ENCODE data around the gene NHEJ1. TPM values are rescaled to one million over a fixed set of nuclear protein-coding genes. Genes with fewer than 3 reads are reported as not detected.

The NHEJ1 gene
- total RNA-seq, 1 experiment from 2014 or later, result 16.4 TPM

GRCh38 chr2:219058541-219059374 lies 101.9 kb downstream of the NHEJ1 start:
- Histone ChIP-seq H3K4me3 (replicated peaks in 1 of 2; ENCODE audit: low read depth in 1 of 2, low read length in 2 of 2) (no peak overlapping the region), H3K9ac (ENCODE audit: low read length) (no peak overlapping the region), H3K36me3 (ENCODE audit: control insufficient read depth in 1 of 2, insufficient read depth in 2 of 2, low read length in 2 of 2) (no peaks in the 10 kb centered on the region), H2AFZ (ENCODE audit: low read depth, low read length, poor library complexity, severe bottlenecking) (no peak overlapping the region), H3K79me2 (ENCODE audit: insufficient read depth, low read length) (no peaks in the 10 kb centered on the region), H3K27ac (ENCODE audit: low read depth, low read length) (no peak overlapping the region), H4K20me1 (ENCODE audit: insufficient read depth) (no peaks in the 10 kb centered on the region), H3K27me3 (ENCODE audit: insufficient read depth, low read length) (peaks cover 16% of the 10 kb centered on the region; the same call in 1 of the 2 replicates), H3K4me1 (ENCODE audit: control insufficient read depth in 1 of 2, insufficient read depth in 2 of 2, low read length in 2 of 2) (no peaks in the 10 kb centered on the region), H3K4me2 (ENCODE audit: low read length) (no peak overlapping the region), H3K9me3 (ENCODE audit: control insufficient read depth in 1 of 2, insufficient read depth in 1 of 2, low read depth in 1 of 2, low read length in 2 of 2) (no peaks in the 10 kb centered on the region), H3K9me2 (ENCODE audit: insufficient read depth) (no peaks in the 10 kb centered on the region)
- no peak; the same call in 1 of the 2 replicates for ATAC-seq
- DNase-seq (ENCODE audit: low read depth, low spot score), result no peak
- ChIA-PET CTCF (interaction anchor here (0.7 to 2.8 kb wide), 18 partner anchors 7 to 471 kb away, joined by 3 to 45 read pairs (median 4); no protein-coding TSS in a partner anchor), POLR2A (interaction anchor here (1.0 kb wide), 1 partner anchor 96 kb away, joined by 3 read pairs; no protein-coding TSS in a partner anchor), RAD21 (ENCODE audit: low non-redundant PET in 1 of 2, low total read pairs in 2 of 2, uncharacterized antibody in 2 of 2, unreplicated experiment in 2 of 2) (interaction anchor here (0.6 to 2.3 kb wide), 4 partner anchors 45 to 96 kb away, joined by 3 to 12 read pairs (median 8); no protein-coding TSS in a partner anchor)
- no TSS peak for BruUV-seq (replicated peaks)
- intact Hi-C loops (cut with micrococcal nuclease), result loop anchor here (1.0 to 5.0 kb wide), 3 partner anchors 61 to 239 kb away; no protein-coding TSS in a partner anchor
- TF ChIP-seq ZBTB33 (IDR thresholded peaks at IDR 0.05; ENCODE audit: extremely low read depth, insufficient replicate concordance, low read length) (no peak), TCF7L2 (IDR thresholded peaks at IDR 0.05; ENCODE audit: borderline replicate concordance, extremely low read depth, insufficient read depth, insufficient read length) (no peak), ZNF274 (IDR thresholded peaks at IDR 0.05; ENCODE audit: low read depth, low read length) (no peak), SP1 (IDR thresholded peaks at IDR 0.05; ENCODE audit: low read depth) (no peak), MAX (IDR thresholded peaks at IDR 0.05) (no peak), SRF (IDR thresholded peaks at IDR 0.05; ENCODE audit: low read depth) (no peak), POLR2AphosphoS5 (IDR thresholded peaks at IDR 0.05; ENCODE audit: low read depth, low read length) (no peak), FOSL1 (IDR thresholded peaks at IDR 0.05; ENCODE audit: low read depth) (no peak), CBX3 (IDR thresholded peaks at IDR 0.05; ENCODE audit: low read depth) (no peak), POLR2A (IDR thresholded peaks at IDR 0.05; ENCODE audit: borderline replicate concordance, extremely low read depth, insufficient read depth, insufficient read length) (no peak), RAD21 (IDR thresholded peaks at IDR 0.05; ENCODE audit: low read depth) (no peak), CEBPB (IDR thresholded peaks at IDR 0.05; ENCODE audit: low read depth) (no peak), REST (IDR thresholded peaks at IDR 0.05; ENCODE audit: low read depth) (no peak), ELF1 (IDR thresholded peaks at IDR 0.05; ENCODE audit: borderline replicate concordance, low read depth) (no peak), EZH2phosphoT487 (IDR thresholded peaks at IDR 0.05; ENCODE audit: borderline replicate concordance) (no peak), ZFX (IDR thresholded peaks at IDR 0.05) (no peak), CTCF (IDR thresholded peaks at IDR 0.05 in 2 of 3, conservative IDR thresholded peaks at IDR 0.05 in 1 of 3; ENCODE audit: borderline replicate concordance in 1 of 3, insufficient read depth in 1 of 3, low read depth in 2 of 3, low read length in 2 of 3) (no peak), ATF3 (IDR thresholded peaks at IDR 0.05) (no peak)

Data from HCT116 (cell line).